ENCODE measurements around the gene C16orf78. TPM values are rescaled to one million over a fixed set of nuclear protein-coding genes. Genes with fewer than 3 reads are reported as not detected.

The C16orf78 gene
- total RNA-seq, 1 donor from 2014 or later = not detected

GRCh38 chr16:49338611-49339265, 34.9 kb upstream of the C16orf78 start:
- Mint-ChIP-seq H3K4me3 (ENCODE audit: unreplicated experiment) (no peak overlapping the region), H3K36me3 (ENCODE audit: low read depth) (no peaks in the 10 kb centered on the region), H3K27ac (ENCODE audit: unreplicated experiment) (no peak overlapping the region), H3K9me3 (ENCODE audit: low read depth) (no peaks in the 10 kb centered on the region), H3K4me1 (ENCODE audit: low read depth) (no peaks in the 10 kb centered on the region), H3K27me3 (ENCODE audit: low read depth) (peaks cover 20% of the 10 kb centered on the region)
- DNase-seq (ENCODE audit: low spot score) = no peak
- TF ChIP-seq CTCF (IDR thresholded peaks at IDR 0.05) = no peak

- H3K36me3 Mint-ChIP-seq (ENCODE audit: low read depth) = no peaks in the 10 kb centered on the region
- H3K4me1 Mint-ChIP-seq (ENCODE audit: low read depth) = no peaks in the 10 kb centered on the region
- no peak overlapping the region for H3K4me3 Mint-ChIP-seq (ENCODE audit: unreplicated experiment)
- no peak for DNase-seq (ENCODE audit: low spot score)
- H3K9me3 Mint-ChIP-seq (ENCODE audit: low read depth) = no peaks in the 10 kb centered on the region
- H3K27me3 Mint-ChIP-seq (ENCODE audit: low read depth) = peaks cover 20% of the 10 kb centered on the region
- no peak overlapping the region for H3K27ac Mint-ChIP-seq (ENCODE audit: unreplicated experiment)
- no peak for TF ChIP-seq CTCF (IDR thresholded peaks at IDR 0.05)
Measured at GRCh38 chr16:49340466-49340865, 33.1 kb upstream of the C16orf78 start.

- Mint-ChIP-seq H3K4me3 (ENCODE audit: unreplicated experiment) (no peak overlapping the region), H3K27me3 (ENCODE audit: low read depth) (peaks cover 14% of the 10 kb centered on the region), H3K27ac (ENCODE audit: unreplicated experiment) (no peak overlapping the region), H3K36me3 (ENCODE audit: low read depth) (no peaks in the 10 kb centered on the region), H3K9me3 (ENCODE audit: low read depth) (no peaks in the 10 kb centered on the region), H3K4me1 (ENCODE audit: low read depth) (no peaks in the 10 kb centered on the region)
- DNase-seq (ENCODE audit: low spot score) = no peak
- no peak for TF ChIP-seq CTCF (IDR thresholded peaks at IDR 0.05)
Measured at GRCh38 chr16:49341706-49342105, 31.9 kb upstream of the C16orf78 start.

- no peaks in the 10 kb centered on the region for H3K4me1 Mint-ChIP-seq (ENCODE audit: low read depth)
- no peak for TF ChIP-seq CTCF (IDR thresholded peaks at IDR 0.05)
- no peaks in the 10 kb centered on the region for H3K9me3 Mint-ChIP-seq (ENCODE audit: low read depth)
- DNase-seq (ENCODE audit: low spot score) = no peak
- no peak overlapping the region for H3K4me3 Mint-ChIP-seq (ENCODE audit: unreplicated experiment)
- no peak overlapping the region for H3K27ac Mint-ChIP-seq (ENCODE audit: unreplicated experiment)
- H3K36me3 Mint-ChIP-seq (ENCODE audit: low read depth) = no peaks in the 10 kb centered on the region
- peaks cover 16% of the 10 kb centered on the region for H3K27me3 Mint-ChIP-seq (ENCODE audit: low read depth)
Measured at GRCh38 chr16:49342336-49343265, 31.0 kb upstream of the C16orf78 start.

GRCh38 chr16:49343291-49343690, 30.3 kb upstream of the C16orf78 start:
- H3K27ac Mint-ChIP-seq (ENCODE audit: unreplicated experiment) = no peak overlapping the region
- H3K36me3 Mint-ChIP-seq (ENCODE audit: low read depth) = no peaks in the 10 kb centered on the region
- peaks cover 22% of the 10 kb centered on the region for H3K27me3 Mint-ChIP-seq (ENCODE audit: low read depth)
- TF ChIP-seq CTCF (IDR thresholded peaks at IDR 0.05) = no peak
- H3K4me3 Mint-ChIP-seq (ENCODE audit: unreplicated experiment) = no peak overlapping the region
- H3K4me1 Mint-ChIP-seq (ENCODE audit: low read depth) = no peaks in the 10 kb centered on the region
- DNase-seq (ENCODE audit: low spot score) = no peak
- no peaks in the 10 kb centered on the region for H3K9me3 Mint-ChIP-seq (ENCODE audit: low read depth)

All from chondrocyte (in vitro differentiated cells).